ENCODE data around the gene GAB4.
"Not testable (repeated sequence)": the region's sequence is repeated elsewhere in the genome, so short reads cannot be mapped to it uniquely, and the experiment has no call there.

GAB4 gene

DNA sequence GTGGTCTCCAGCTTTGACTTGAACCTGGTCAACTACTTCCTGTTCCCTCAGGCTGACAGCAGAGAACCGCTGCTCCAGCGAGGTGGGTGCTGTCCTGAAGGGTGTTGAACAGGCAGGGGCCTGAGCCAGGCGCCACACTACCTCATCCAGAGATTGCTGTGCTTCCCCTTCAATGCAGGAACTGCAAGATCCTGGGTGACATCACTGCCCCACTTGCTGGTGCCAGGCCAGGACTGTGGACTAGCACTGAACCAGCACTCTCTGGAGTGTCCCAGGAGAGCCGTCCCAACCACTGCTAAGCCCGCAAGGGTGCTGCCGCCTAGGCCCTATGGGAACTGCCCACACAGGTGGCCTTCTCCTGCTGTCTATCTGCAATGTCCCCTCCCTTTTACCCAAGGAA is 51.7 kb downstream of the GAB4 start:
- DNase-seq, result no peak

DNA sequence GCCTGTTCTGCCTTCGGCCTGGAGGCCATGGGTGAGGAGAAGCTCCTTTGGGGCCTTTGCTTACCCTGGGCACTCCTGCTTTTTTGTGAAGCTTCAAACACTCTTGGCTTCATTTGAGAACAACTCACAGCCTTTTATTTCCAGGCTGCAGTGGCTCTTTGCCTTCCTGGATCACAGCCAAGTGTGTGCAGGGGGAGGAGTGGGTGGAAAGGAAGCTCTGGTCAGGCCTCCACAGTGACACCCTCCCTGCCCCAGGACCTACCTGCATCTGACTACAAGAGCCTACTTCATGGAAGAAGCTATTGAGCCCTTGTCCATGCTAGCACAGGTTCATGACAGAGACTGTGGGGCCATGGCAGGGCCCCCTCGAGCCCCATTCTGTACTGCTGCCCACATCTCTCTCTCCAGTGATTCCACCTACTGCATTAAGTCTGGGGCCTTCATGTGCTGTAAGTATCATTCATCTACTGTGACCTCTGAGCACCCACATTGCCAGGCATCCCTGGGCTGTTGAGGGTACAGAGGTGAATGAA is 52.3 kb downstream of the GAB4 start:
- DNase-seq, result no peak

DNA sequence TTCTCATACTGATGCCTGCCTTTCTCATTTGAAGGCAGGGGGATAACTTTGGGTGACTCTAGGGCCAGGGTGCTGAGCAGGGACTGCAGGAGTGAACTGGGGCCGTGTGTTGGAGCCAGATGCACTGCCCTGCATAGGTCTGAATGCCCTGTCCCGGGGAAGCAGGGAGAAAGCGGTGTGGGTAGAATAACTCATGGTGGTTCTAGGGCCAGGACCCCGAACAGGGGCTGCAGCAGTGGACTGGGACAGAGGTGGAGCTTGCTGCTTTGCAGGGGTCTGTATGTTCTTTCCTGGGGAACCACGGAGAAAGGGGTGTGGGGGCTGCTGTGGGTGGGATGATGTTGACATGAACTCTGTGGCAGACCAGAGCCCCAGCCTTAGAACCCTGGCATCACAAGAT is 52.9 kb downstream of the GAB4 start:
- no peak for DNase-seq

DNA sequence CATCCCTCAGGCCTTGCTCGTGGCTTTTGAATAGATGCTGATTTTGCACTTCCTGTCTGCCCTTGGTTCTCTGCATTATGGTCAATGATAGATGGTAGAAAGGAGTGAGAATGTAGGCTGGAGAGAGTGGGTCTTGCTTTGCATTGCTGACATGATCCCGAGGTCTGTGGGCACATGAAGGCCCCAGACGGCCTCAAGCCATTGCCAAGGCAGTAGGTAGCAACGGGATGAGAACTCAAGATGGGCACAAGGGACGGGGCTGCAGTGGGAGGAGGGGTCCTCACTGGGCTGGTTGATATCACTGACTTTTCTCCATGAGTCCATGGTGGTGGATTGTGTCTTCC is 54.0 kb downstream of the GAB4 start:
- no peak for DNase-seq

DNA sequence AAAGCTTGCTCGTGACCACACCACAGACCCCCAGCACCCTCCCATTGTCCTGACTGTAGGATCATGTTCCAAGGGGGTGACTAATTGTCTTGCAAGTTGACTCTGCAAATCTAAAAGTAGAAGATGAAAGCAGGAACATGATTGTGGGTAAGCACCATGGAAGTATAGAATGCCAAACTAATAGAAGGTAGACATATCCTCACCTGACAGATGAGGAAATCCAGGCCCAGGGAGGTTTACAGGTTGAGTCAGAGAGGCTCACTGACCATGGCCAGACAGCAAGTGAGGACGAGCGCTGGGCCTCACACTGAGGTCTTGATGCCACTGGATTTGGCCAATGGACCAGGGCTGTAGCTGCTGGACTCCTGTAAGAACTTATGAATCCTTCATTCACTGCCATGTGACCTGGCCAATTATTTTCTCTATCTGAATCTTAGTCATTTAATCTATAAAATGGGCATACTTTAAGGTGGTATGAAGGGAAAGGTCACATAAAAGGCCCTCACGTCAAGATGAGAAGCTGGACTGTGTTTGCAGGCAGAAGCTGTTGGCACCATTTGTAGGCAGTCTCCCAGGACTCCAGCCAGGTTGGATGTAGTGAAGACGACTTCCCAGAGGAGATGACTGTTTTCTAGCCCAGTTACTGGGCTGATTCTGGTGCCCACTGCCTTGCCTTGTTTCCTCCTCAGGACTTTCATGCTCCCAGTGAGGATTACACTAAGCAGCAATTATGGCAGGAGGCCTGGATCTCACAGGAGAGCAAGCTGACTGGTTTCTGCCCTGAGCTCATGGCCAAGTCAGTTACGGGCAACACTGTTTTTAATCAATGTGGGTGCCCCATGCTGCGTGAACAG is 54.6 kb downstream of the GAB4 start:
- DNase-seq, result no peak

DNA sequence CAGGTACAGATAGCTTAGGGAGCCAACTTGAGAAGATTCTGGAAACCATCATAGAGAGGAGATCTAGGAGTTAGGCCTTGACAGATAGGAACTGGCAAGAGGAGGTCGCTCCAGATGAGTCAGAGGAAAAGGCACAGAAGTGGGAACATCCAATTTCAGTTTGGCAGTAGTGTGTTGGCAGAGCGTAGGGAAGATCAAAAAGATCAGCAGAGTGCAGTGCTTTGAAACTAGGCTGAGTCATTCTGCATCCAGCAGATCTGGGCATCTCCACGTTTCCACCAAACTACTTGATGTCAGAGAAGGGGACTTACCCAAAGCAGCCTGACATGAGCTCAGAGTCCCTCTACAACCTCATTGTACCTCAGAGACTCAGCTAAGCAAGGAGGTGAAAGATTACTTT is 58.5 kb downstream of the GAB4 start:
- no peak for DNase-seq

DNA sequence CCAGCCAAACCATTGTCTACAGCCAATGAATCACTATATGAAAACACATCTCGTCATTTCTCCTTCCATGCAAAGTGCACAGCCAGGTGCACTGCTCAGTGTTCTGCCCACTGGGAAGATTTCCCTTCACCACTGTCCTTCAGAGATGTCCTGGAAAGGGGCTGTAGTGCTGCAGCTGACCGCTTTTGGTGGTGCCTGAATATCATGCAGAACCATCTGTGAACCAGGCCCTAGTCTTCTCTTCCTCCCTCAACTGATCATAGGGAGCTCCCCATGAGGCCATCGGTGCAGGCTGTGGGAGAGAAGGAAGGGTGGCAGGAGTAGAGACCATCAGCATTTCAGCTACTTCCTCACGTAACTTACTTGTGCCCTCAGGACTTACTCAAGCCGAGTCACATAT is 70.2 kb downstream of the GAB4 start:
- DNase-seq, result no peak

DNA sequence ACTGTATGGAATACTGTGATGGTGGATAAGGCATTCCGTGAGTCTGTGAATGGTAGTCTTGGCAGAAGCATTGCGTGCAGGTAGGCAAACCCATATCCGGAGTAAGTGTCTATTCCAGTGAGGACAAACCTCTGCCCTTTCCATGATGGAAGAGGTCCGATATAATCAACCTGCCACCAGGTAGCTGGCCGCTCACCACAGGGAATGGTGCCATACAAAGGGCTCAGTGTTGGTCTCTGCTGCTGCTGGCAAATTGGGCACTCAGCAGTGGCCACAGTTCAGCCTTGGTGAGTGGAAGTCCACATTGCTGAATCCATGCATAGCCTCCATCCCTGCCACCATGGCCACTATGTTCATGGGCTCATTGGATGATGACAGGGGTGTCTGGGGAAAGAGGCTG is 70.8 kb downstream of the GAB4 start:
- DNase-seq, result not testable (repeated sequence)

DNA sequence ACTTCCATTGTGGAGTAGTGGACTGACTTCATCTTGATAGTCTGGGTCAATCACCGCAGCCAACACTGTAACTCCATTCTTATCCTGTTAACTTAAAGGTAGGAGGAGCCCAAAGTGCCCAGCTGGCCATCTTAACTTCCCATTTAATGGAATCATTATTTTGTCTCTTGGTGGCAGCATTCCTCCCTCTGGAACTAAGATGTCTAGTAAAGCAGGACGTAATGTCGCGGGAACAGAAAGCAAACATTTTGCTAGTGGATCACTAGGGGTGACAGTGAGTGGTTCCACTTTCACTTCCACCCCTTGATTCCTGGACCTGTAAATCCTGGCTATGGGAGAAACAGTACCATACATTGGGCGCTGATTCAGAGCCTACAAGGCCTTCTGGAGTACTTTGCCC is 71.4 kb downstream of the GAB4 start:
- DNase-seq, result no peak

DNA sequence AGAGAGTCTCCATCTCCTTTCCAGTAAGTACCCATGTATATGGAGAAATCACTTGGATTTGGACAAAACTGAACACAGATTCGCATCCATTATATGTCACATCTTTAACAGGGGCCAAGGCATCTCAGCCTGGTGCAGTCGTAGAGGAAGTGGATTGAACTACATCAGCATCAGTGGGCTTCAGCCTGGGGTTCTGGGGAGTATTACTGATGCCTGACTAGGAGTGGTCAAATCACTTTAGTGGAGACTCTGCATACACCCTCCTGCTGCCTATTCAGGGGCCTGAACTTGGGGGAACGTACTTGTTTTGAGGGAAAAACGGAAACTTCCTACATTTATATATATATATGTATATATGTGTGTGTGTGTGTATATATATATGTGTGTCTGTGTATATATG is 72.8 kb downstream of the GAB4 start:
- DNase-seq, result no peak

DNA sequence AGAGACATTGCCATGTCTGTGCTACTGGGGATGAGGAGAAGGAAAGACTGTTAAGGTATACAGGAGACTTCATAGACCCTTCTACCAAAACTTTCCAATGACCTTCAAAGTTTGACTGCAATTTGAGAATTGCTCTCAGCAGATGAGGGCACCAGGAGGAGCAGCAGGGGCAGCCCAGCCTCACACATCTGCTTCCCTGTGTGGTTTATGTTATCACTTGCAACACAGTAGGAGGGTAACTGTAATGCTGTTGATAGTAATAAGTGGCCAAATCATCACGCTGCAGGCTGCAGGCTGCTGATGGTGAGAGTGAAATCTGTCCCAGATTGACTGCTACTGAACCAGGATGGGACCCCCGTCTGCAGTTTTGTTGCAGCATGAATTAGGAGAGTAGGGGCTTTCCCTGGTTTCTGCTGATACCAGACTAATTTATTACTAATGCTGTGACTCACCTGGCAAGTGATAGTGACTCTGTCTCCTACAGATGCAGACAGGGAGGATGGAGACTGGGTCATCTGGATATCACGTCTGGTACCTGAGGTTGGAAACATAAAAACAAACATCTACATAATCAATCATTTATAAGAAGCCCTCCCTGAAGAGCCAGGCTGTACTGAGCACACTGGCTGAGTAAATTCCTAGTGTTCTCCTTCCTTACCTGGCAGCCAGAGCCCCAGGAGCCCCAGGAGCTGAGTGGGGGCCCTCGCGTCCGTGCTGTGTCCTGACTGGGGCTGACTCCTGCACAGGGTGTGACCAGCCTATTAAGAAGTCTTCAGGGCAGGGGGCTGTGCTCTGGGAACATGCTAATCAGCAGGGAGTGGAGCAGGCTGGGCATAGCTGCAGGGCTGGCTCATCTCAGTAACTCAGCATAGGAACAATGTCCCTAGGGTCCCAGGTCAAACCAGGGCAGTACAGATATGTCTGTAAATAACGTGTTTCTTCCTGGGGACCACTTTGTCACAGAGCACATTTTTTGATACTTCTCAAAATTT is 74.4 kb downstream of the GAB4 start:
- DNase-seq, result no peak

DNA sequence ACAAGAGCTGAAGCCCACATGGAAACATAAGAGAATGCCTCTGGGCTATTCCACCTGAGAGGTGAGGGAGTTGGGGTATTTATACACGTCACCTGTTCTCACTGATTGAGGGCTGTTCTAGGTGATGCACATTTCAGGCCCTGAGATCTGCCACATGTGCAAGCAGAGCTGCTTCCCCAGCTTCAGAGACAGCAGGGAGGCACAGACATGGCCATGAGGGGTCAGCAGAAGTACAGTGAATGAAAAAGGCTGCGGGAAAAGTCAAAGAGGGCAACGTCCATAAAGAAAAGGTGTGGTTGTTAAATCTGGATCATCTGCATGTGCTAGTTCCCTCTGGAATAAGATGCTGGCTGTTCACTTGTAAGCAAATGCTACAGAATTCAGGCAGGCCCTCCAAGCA is 75.4 kb downstream of the GAB4 start:
- no peak for DNase-seq

DNA sequence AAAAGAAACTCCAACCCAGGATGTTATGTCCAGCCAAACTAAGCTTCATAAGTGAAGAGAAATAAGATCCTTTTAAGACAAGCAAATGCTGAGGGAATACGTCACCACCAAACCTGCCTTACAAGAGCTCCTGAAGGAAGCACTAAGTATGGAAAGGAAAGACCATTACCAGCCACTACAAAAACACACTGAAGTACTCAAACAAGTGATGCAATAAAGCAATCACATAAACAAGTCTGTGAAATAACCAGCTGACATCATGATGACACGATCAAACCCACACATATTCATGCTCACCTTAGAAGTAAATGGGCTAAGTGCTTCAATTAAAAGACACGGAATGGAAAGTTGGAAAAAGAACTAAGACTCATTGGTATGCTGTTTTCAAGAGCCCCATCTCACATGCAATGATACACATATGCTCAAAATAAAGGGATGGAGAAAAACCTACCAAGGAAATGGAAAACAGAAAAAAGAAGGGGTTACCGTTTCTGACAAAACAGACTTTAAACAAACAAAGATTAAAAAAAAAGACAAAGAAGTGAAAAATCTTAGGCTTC is 82.5 kb downstream of the GAB4 start:
- DNase-seq, result no peak

DNA sequence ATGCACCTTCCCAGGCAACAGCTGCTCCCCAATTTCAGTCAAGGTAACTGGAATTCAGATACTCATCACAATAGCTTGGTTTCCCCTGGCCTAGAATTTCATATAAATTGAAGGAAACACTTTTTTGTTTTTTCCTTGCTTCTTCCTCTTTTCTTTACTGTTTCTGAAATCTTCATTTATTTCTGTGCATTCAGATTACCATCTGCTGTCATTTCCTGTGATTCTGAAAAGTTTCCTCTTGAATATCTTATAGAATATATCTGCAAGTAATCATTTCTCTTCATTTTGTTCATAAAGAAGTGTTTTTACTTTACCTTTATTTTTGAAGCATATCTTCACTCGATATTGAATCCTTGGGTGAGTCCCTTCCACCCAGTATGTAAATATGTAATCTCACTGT is 85.3 kb downstream of the GAB4 start:
- DNase-seq, result no peak

DNA sequence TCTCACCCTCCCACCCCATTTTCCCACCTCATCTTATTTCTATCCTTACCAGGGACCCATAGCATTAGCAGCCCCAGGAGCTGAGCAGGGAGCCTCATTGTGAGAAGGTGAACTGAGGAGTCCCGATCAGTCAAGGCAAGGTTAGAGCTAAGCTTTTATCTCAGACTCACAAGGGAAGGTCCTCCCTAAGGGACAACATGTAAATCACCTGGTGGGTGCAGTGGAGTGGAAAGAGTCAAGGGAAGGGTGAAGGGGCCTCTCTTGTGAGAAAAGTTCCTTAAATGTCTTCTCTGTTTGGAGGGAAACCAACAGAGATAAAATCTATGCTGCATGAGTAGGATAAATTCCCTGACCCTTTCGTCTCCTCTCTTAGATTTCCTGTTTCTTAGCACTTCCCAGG is 85.9 kb downstream of the GAB4 start:
- no peak for DNase-seq

DNA sequence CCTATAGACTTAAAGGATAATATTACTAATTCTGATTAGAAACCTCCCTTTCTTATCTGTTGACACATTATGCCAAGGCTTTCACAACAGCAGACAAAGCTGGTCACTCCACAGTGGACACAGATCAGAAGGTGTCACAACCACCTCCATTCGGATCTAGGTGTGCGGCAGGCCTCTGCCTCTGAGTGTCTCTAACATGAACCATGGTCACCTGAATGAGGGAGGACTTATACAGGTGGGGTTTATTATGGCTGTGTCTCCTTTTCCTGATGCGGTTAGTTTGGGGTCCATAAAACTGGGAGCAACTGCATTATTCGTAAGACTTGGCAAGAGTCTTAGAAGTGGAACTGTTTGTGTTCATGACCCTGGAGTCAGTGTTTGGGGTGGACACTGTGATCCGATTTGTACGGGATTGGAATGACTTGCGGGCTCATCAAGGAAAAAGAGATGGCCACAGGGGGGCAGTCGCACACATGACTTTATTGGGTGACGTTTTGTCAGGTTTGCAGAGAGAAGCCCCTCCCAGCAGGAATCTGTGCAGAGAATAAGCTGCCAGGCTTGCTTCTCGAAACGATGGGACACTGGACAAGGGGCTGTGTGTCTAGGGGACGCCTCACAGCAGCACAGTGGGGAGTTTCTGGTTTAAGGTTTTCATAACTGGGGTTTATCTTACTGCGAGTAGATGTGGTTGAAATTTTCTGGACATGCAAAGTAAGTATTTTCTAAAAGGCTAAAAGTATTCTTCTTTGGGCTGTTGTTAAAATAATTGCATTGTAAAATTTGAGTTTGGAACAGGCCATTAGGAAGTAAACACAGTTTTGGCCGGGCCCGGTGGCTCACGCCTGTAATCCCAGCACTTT is 90.6 kb downstream of the GAB4 start:
- no peak for DNase-seq

DNA sequence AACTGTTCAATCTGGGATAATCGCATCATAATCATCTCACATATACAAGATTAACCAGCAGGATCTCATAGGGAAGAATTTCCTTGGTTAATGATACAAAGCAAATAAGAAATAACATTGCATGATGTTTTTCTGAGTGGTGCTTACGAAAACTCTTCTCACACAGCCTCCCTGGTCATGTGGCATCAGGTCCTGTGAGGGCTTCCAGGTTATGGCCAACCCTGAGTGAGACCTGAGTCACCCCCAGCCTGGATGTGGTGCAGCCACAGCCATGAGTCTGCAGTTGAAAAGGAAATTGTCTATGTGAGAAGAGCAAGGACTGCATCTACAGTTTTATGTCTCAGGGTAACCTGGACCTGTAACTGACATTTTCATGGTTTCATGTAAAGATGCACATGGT is 92.3 kb downstream of the GAB4 start:
- DNase-seq, result no peak

DNA sequence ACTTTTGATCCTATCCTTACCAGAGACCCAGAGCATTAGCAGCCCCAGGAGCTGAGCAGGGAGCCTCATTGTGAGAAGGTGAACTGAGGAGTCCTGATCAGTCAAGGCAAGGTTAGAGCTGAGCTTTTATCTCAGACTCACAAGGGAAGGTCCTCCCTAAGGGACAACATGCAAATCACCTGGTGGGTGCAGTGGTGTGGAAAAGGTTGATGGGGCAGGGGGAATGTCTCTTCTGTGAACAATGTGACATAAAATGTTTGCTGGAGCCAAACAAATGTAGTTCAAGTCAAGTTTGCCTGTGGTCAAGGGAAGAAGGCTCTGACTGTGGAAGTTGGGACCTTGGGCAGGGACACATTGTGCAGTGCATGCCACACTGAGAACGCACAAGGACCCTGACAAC is 93.1 kb downstream of the GAB4 start:
- DNase-seq, result not testable (repeated sequence)

DNA sequence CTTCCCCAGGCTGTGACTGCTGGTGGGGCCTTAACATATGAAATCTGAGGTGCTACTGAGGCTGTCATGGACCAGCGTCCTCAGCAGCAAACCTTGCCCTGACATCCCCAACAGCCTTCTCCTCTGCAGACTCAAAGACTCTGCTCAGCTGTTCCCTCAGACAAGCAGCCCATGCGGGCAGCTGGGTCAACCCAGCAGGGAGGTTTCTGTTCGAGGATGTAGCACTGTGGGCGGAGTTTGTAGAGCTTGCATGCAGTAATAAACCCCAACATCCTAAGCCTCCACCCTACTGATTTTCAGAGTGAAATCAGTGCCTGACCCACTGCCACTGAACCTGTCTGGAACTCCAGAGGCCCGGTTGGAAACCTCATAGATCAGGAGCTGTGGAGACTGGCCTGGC is 94.0 kb downstream of the GAB4 start:
- DNase-seq, result no peak

DNA sequence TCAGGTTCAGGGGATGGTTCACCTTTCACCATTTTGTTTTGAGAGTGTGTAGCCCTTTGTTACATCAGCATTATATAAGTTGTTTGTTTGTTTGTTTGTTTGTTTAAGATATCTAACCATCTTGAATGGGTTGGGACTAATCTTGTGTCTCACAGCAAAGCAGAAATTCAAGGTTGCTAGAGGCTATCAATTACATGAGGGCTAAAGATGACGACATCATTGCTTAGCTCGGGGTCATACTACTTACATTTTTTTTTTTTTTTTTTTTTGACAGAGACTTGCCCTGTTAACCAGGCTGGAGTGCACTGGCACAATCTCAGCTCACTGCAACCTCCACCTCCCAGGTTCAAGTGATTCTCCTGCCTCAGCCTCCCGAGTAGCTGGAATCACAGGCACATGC is 95.7 kb downstream of the GAB4 start:
- no peak for DNase-seq

Measured in 8988T (cell line).